SK-N-SH treated with all-trans-retinoic acid at 6 μM for 48 hours (cell line): ENCODE measurements around the gene RGS7.

Experiments used
- ATAC-seq: fragments of 200-7000 bp; cut with Tn5 transposase; 3 replicates; pipeline ENCODE4 v1.9.1; 2020; ENCODE audit warnings: mild to moderate bottlenecking, moderate library complexity
- ARNTL ChIP-seq: fragments of 450-650 bp; formaldehyde crosslinking; IDR thresholded peaks from 2 replicates; pipeline ENCODE4 v1.5.0; 2020; ENCODE audit warnings: low read depth, mild to moderate bottlenecking, moderate library complexity, borderline replicate concordance
- BACH2 ChIP-seq: fragments of 250-450 bp; sonication (Bioruptor Pico); IDR thresholded peaks from 2 replicates; pipeline ENCODE4 v1.9.0; 2021; ENCODE audit warnings: mild to moderate bottlenecking, borderline replicate concordance
- CREB5 ChIP-seq: fragments of 250-450 bp; sonication (Bioruptor Pico); IDR thresholded peaks from 2 replicates; pipeline ENCODE4 v1.5.1; 2020; ENCODE audit warnings: low read depth, mild to moderate bottlenecking, moderate library complexity
- CSDC2 ChIP-seq: fragments of 250-450 bp; sonication (Bioruptor Pico); IDR thresholded peaks from 2 replicates; pipeline ENCODE4 v1.5.0; 2020; ENCODE audit warnings: mild to moderate bottlenecking, moderate library complexity
- CSRNP3 ChIP-seq: fragments of 250-450 bp; sonication (Bioruptor Pico); IDR thresholded peaks from 2 replicates; pipeline ENCODE4 v1.5.1; 2021; ENCODE audit warnings: mild to moderate bottlenecking, moderate library complexity
- ESRRG ChIP-seq: fragments of 250-450 bp; sonication (Bioruptor Pico); IDR thresholded peaks from 2 replicates; pipeline ENCODE4 v1.6.1; 2021; ENCODE audit warnings: mild to moderate bottlenecking
- GLIS3 ChIP-seq: fragments of 250-450 bp; sonication (Bioruptor Pico); IDR thresholded peaks from 2 replicates; pipeline ENCODE4 v1.5.0; 2020; ENCODE audit warnings: mild to moderate bottlenecking, moderate library complexity
- ISL1 ChIP-seq: fragments of 250-450 bp; sonication (Bioruptor Pico); IDR thresholded peaks from 2 replicates; pipeline ENCODE4 v2.1.2; 2022; ENCODE audit warnings: mild to moderate bottlenecking, moderate library complexity
- PATZ1 ChIP-seq: fragments of 250-450 bp; sonication (Bioruptor Pico); IDR thresholded peaks from 2 replicates; pipeline ENCODE4 v1.8.0; 2020; ENCODE audit warnings: mild to moderate bottlenecking, moderate library complexity, borderline replicate concordance
- POU6F1 ChIP-seq: fragments of 250-450 bp; sonication (Bioruptor Pico); IDR thresholded peaks from 2 replicates; pipeline ENCODE4 v1.8.0; 2021; ENCODE audit warnings: low read depth, mild to moderate bottlenecking, moderate library complexity, borderline replicate concordance
- PPARA ChIP-seq: fragments of 250-450 bp; sonication (Bioruptor Pico); IDR thresholded peaks from 2 replicates; pipeline ENCODE4 v1.5.0; 2020; ENCODE audit warnings: mild to moderate bottlenecking, borderline replicate concordance
- RARB ChIP-seq: fragments of 250-450 bp; sonication (Bioruptor Pico); IDR thresholded peaks from 2 replicates; pipeline ENCODE4 v1.8.0; 2021; ENCODE audit warnings: mild to moderate bottlenecking, moderate library complexity
- SNAI2 ChIP-seq: fragments of 250-450 bp; sonication (Bioruptor Pico); IDR thresholded peaks from 2 replicates; pipeline ENCODE4 v1.5.0; 2020; ENCODE audit warnings: mild to moderate bottlenecking, moderate library complexity
- TCF4 ChIP-seq: fragments of 250-450 bp; sonication (Bioruptor Pico); IDR thresholded peaks from 2 replicates; pipeline ENCODE4 v1.8.0; 2021; ENCODE audit warnings: mild to moderate bottlenecking, moderate library complexity, borderline replicate concordance
- TOX ChIP-seq: fragments of 250-450 bp; sonication (Bioruptor Pico); IDR thresholded peaks from 2 replicates; pipeline ENCODE4 v1.8.0; 2021; ENCODE audit warnings: mild to moderate bottlenecking, moderate library complexity, borderline replicate concordance
- TSHZ2 ChIP-seq: fragments of 250-450 bp; sonication (Bioruptor Pico); IDR thresholded peaks from 2 replicates; pipeline ENCODE4 v1.5.0; 2020; ENCODE audit warnings: mild to moderate bottlenecking, moderate library complexity
- ZC3H10 ChIP-seq: fragments of 250-450 bp; sonication (Bioruptor Pico); IDR thresholded peaks from 2 replicates; pipeline ENCODE4 v1.5.1; 2021; ENCODE audit warnings: mild to moderate bottlenecking, moderate library complexity
- ZFP3 ChIP-seq: fragments of 250-450 bp; sonication (Bioruptor Pico); IDR thresholded peaks from 2 replicates; pipeline ENCODE4 v1.5.0; 2020; ENCODE audit warnings: mild to moderate bottlenecking, moderate library complexity
- ZFP30 ChIP-seq: fragments of 450-650 bp; formaldehyde crosslinking; IDR thresholded peaks from 2 replicates; pipeline ENCODE4 v1.5.0; 2022; ENCODE audit warnings: mild to moderate bottlenecking, moderate library complexity
- ZNF565 ChIP-seq: fragments of 450-650 bp; formaldehyde crosslinking; conservative IDR thresholded peaks from 2 replicates; pipeline ENCODE4 v1.5.0; 2020; ENCODE audit warnings: low read depth, mild to moderate bottlenecking, moderate library complexity
- ZNF70 ChIP-seq: fragments of 450-650 bp; formaldehyde crosslinking; IDR thresholded peaks from 2 replicates; pipeline ENCODE4 v1.5.0; 2020; ENCODE audit warnings: mild to moderate bottlenecking, moderate library complexity
- ZNF8 ChIP-seq: fragments of 450-650 bp; formaldehyde crosslinking; IDR thresholded peaks from 2 replicates; pipeline ENCODE4 v1.5.0; 2020; ENCODE audit warnings: mild to moderate bottlenecking, moderate library complexity

RGS7 gene

GRCh38 chr1:241229711-241230110 is 127.3 kb downstream of the RGS7 start:
- TF ChIP-seq BACH2 = no peak
- no peak for TF ChIP-seq RARB (CRISPR knock-in tag)
- no peak for TF ChIP-seq ZNF565 (CRISPR knock-in tag)
- no peak for TF ChIP-seq CREB5
- no peak for TF ChIP-seq ZFP3 (CRISPR knock-in tag)
- no peak for TF ChIP-seq ISL1 (CRISPR knock-in tag)
- no peak for TF ChIP-seq SNAI2 (CRISPR knock-in tag)
- no peak for TF ChIP-seq ARNTL (CRISPR knock-in tag)
- TF ChIP-seq ZC3H10 (CRISPR knock-in tag) = no peak
- TF ChIP-seq PATZ1 (CRISPR knock-in tag) = no peak
- no peak for TF ChIP-seq ZFP30 (CRISPR knock-in tag)
- TF ChIP-seq PPARA (CRISPR knock-in tag) = no peak
- TF ChIP-seq TCF4 (CRISPR knock-in tag) = no peak
- TF ChIP-seq ZNF8 (CRISPR knock-in tag) = no peak
- no peak for TF ChIP-seq TOX (CRISPR knock-in tag)
- no peak for ATAC-seq

- no peak for TF ChIP-seq ZNF565 (CRISPR knock-in tag)
- TF ChIP-seq ZFP3 (CRISPR knock-in tag) = no peak
- TF ChIP-seq RARB (CRISPR knock-in tag) = no peak
- TF ChIP-seq CSRNP3 = no peak
- TF ChIP-seq TOX (CRISPR knock-in tag) = no peak
- TF ChIP-seq GLIS3 (CRISPR knock-in tag) = no peak
- no peak for TF ChIP-seq ESRRG
- TF ChIP-seq ZFP30 (CRISPR knock-in tag) = no peak
- no peak for TF ChIP-seq SNAI2 (CRISPR knock-in tag)
- no peak for TF ChIP-seq CSDC2 (CRISPR knock-in tag)
- no peak for TF ChIP-seq CREB5
- TF ChIP-seq TCF4 (CRISPR knock-in tag) = no peak
- TF ChIP-seq TSHZ2 (CRISPR knock-in tag) = no peak
- no peak for TF ChIP-seq BACH2
- no peak for TF ChIP-seq ISL1 (CRISPR knock-in tag)
- TF ChIP-seq ZNF8 (CRISPR knock-in tag) = no peak
- TF ChIP-seq POU6F1 (CRISPR knock-in tag) = no peak
- no peak for TF ChIP-seq ARNTL (CRISPR knock-in tag)
- no peak for TF ChIP-seq PPARA (CRISPR knock-in tag)
- no peak for TF ChIP-seq ZNF70 (CRISPR knock-in tag)
- TF ChIP-seq, all 23 proteins: peak for 0
- no peak for ATAC-seq
Measured at GRCh38 chr1:241229216-241229615, 127.8 kb downstream of the RGS7 start.
